Measurements from ENCODE around the gene ARL5C.

ARL5C gene, protein sequence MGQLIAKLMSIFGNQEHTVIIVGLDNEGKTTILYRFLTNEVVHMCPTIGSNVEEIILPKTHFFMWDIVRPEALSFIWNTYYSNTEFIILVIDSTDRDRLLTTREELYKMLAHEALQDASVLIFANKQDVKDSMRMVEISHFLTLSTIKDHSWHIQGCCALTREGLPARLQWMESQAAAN

DNA sequence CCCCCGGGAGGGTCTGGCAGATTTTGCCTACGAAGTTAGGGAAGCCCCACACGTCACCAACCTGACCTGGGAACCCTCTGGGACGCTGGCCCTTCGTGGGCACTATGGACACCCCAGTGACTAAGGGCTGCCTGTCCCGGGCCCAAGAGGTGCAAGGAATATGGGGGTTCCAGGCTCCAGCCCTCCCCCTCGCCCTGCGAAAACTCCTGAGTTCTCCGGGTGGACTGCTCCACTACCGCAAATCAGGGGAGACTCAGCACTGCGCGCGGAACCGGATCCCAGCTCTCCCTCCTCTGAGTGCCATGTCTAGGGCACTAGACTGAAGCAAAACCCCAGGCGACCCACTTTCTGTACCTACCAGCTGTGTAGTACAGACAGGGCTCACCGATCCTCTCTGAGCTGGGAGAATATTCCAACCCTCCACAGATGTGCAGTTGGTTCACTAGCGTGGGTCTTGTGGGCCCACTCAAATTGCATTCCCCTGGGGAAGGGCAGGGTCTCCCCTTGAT is at the start of gene ARL5C:
Gene ARL5C, minus strand, starts transcription at position 321 of the 509 bp plus-strand sequence. CDS start 401 bp downstream, outside the sequence.
- DNase-seq: peak; percentile 52

DNA sequence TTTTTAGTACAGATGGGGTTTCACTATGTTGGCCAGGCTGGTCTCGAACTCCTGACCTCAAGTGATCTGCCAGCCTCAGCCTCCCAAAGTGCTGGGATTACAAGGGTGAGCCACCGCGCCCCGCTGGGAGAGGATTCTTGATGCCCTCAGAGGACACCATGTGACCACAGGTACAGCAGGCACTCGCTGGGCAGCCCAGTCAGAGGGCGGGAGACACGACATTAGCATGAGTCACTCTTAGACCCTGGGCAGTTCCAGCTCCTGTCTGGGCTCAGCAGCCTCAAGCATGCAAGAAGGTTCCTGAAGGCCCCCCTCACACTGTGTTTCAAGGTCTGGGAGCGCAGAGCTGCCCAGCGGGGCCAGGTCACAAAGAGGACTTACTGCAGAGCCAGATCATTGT is 47.9 kb upstream of the ARL5C start:
- no peak for DNase-seq

DNA sequence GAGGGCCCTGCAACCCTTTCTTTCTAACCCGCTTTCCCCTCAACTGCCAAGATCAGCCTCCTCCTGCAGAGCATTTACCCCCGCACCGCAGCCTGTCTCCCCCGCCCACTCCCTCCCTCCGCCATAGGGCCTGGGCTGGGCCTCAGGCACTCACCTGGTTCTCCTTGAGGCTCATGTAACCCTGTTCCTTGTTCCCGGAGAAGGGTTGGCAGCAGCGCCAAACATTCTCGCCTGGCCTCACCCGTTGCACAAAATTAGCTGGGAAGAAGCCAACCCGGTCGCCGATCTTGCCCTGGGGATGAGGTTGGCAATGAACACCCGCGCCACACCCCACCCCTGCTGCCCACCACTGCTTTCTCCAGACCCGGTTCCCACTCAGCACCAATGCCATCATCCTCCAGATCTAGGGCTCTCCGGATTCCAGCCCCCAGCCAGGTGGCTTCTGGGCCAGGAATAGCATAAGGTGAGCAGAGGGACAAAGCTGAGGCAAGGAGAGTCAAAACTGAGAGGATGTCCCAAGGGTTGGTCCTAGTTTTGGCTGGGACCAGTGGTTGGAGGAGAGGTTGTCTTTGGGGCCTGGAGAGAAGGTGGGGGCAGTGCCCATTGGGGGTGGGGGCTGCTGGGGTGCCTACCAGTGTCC is 47.0 kb upstream of the ARL5C start:
- DNase-seq: no peak

DNA sequence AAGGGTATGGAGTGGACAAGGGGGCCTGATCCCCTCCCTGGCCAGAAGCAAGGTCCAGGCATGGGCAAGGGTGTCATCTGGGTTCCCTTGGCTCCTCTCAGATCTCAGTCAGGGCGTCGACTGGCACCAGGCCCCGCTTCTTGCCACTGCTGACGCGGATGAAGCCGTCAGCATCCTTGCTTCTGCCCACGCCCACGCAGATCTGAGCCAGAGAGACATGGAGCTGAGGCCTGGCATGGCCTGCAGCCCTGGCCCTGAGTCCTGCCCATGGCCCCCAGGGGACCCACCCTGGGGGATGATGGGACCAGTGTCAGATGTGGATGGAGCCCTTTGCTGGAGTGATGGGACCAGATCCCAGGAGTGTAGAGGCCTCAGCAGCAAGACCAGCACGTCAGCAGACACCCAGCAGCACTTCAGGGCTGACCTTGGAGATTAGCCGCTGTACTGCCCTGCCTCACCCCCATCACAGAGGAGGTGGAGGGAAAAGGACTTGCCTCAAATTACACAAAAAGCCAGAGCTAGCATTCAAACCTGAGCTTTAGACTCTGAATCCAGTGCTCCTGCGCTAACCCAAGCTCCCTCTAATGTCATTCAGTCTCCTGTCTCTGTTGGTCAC is 46.3 kb upstream of the ARL5C start:
- no peak for DNase-seq

DNA sequence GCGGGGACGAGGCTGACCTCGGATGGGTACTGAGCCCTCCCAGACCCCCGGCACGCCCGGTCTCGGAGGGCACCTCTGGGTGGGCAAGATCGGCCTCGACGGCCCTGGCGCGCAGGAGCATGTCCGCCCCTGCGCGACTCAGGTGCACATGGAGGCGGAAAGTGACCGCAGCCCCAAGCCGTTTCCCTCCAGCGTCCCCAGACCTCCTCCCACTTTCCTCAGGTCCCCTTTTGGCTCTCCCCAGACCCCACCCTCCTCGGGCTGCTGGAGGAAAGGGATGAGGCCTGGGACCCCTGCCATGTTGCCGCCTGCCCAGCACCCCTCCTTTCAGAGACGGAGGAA is 44.1 kb upstream of the ARL5C start:
- DNase-seq: no peak

DNA sequence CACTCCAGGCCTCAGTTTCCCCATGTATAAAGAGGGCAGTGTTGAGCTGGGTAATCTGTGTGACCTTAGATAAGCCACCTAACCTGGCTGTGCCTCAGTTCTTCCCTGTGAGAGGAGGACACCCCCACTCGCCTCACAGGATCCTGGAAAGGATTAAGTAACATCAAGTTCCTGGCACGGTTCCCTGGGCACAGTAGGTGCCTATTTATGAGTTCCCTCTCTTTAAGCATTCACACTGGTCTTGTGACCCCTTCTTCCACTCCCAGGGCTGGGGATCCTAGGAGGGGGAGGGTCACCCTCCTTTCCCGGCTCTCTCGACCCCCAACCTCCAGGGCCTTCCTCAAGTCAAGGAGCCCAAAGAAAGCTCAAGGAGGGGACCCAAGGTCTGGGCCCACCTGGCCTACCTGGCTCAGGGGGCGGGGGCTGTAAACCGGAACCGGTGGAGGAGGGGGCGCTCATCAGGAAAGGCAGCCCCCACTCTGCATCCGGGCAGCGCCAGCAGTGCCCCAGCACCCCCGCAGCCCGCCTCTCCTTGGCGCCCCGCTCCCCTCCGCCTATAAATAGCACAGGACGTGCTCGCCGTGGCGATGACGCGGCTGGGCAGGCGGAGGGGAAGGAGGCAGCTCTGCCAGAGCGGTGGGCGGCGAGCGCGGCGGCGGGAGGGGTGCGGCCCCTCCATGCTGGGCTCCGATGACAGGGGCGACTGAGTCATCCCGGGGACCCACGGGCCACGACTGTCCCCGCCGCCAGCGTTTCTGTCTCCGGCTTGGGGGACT is 43.5 kb upstream of the ARL5C start:
- DNase-seq: peak; percentile 67

DNA sequence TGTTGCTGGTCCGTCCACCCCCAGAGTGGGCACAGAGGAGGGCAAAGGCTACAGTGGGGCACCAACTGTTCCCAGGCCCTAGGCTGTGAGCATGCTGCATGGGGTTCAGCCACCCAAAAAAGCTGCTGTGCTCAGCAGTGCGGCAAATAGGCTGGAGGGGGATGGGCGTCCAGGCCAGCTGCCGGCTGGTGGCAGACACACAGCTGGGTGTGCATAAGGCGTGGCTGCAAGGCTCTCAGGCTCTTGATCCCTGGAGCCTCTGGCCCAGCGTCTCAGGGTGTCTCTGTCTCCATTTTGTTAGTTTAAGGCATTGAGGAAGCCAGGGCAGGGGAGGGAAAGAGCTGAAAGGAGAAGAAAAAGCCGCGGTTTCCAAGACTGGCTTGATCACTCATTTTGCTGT is 42.9 kb upstream of the ARL5C start:
- no peak for DNase-seq

DNA sequence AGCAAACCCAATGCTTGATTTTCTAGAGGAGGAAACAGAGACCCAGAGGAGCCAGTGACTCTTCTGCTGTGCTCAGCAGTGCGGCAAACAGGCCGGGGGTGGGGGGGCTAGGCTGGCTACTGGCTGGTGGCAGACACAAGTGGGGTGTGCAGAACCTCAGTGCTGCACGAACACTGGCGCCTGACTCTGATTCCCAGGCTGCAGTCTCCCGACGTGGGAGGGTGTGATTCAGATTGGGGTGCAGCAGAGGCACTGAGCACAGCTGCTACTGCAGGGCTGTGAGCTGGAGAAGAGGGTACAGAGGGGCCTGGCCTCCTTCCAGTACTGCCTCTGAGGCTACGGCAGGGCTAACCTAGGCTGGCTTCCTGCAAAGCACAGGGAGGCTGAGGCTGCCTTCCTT is 42.2 kb upstream of the ARL5C start:
- DNase-seq: no peak

DNA sequence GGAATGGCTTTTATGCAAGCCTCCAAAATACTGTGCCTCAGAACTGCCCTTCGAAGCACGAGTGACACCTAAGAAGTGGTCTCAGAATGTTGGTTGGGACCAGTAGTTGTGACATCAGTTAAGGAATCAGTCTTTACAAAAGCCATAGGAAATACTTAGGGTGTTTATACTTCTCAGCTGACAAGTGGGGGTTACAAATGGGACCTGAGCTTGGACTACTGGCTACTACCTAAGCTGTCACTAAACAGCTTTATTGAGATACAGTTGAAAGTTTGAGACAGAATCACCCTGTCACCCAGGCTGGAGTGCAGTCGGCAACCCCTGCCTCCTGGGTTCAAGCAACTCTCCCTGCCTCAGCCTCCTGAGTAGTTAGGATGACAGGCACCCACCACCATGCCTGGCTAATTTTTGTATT is 39.2 kb upstream of the ARL5C start:
- DNase-seq: no peak

DNA sequence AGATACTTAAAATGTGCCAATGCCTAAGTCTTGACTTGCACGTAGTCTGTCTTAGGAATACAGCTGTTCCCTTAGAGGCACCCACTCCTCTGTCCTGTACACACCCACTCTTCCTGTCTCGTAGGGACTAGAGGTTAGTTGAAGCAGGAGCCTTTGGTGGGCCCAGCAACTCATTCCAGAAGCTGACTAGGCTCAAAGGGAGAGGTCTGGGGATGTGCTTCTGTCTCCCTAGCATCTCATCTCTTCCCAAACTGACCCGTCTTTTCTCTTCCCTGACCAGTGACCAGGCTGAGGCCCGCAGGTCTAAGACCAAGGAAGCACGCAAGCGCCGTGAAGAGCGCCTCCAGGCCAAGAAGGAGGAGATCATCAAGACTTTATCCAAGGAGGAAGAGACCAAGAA is 38.3 kb upstream of the ARL5C start:
- no peak for DNase-seq

DNA sequence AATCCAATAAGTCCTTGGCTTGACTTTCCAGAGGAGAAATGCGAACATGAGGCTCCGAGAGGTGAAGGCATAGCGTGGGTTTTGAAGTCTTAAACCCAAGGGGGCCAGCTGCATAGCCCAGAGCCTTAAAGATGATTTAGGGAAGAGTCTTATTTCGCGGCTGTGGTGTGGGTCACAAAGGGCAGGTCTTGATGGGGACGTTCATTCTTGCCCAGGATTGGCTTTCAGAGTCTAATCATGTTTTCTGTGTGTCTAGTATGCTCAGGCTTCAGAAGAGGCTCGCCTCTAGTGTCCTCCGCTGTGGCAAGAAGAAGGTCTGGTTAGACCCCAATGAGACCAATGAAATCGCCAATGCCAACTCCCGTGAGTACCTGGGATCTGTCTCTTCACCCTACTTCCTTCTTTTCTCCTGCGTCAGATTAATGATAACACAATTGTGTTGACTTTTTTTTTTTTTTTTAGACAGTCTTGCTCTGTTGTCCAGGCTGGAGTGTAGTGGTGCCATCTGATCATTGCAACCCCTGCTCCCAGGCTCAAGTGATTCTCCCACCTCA is 35.1 kb upstream of the ARL5C start:
- DNase-seq: no peak

DNA sequence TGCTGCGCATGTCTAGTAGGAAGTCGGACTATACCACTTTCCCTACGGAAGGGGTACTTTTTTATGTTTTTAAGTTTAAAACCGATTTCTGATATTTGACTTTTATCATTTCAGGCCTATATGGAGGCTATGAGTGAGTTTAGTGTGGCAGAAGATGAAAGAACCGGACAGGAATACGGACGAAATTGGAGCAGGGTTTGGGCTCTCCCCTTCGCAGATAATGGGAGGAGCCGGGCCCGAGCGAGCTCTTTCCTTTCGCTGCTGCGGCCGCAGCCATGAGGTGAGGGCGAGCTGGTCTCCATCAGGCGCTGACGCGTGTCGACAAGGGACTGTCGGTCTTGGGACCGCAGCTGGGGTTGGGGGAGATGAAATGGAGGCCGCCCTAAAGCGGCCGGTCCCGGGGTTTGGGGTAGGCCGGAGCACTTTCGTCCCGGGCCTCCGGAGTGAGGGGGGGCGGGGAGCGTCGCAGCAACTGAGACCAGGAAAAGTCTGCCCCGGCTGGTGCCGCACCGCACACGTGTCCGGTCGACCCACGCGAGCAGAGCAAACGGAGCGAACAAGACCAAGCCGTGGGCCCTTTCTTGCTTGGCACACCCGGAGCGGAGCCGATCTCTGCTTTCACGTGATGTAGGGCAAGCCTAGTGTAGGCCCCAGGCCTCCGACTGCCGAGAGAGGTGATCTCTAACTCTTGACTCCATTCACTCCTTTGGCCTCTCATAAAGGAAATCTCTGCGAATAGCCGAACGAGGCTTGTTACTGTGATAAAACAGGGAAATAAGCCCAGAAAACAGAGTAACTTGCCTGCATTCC is 34.3 kb upstream of the ARL5C start, which contains the start of gene RPL19:
Gene RPL19, plus strand, starts transcription at position 214 of the 810 bp plus-strand sequence. Its CDS starts 62 bp downstream, at position 276.
- DNase-seq: peak; percentile 96

DNA sequence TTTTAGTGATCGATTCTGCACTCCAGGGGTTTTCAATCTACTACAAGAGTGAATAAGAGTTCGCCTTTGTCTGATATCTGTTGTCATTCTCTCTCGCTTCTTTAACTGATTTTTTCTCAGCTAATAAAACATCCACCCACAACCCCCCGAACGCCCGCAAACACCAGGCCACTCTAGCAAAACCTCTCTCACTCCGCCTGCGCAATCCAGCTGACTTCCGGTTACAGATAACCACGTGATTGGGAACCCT is 33.8 kb upstream of the ARL5C start:
- peak; percentile 96 for DNase-seq

DNA sequence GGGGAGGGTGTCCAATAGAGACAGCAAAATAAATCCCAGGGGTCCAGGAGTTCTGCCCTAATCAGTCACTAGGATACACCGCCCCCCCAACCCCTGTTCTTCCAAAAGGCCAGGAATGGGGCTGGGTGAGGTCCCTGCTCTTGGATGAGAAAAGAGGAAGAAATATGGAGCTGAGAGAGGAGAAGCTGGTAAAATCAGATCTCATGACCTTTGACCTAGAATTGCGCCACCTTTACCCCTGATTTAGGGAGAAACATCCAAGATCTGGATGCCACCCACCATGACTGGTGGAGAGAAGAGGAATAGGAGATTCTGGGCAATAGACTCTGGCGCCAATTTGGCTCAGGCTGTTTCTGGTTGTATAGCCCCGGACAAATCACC is 32.2 kb upstream of the ARL5C start:
- DNase-seq: no peak

DNA sequence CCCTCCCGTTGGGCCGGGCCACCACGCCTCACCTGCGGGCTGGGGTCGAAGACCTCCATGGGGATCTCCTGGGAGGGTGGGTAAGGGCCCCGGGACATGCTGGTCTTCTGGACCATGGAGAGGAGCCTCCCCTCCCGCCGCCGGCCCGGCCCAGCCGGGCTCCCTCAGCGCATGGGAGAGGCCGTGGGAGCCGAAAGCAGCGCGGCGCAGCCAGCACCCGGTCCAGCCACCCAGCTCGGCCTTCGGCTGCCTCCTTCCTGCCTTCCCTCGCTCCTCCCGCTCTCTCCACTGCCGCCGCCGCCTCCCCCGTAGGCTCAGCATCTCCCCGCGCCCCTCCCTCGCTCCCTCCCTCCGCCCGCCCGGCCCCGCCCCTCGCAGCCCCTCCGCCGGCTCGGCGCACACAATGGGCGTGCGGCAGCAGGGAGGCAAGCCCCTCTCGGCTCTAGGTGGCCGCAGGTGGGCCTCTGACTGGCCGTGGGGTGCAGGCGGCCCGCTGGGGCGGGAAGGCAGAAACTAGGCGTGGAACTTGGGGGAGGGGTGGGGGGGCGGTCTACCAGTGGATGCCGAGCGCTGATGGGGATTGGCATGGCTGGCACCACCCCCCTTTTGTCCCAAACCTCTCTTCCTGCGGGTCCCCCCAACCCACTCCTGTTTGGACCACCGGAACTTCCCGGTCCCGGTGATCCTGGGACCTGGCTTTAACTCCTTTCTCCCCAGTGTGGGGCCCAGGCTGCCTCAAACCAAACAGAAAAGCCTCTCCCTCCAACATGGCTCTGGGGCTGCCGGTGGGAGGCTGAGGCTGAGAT is 31.6 kb upstream of the ARL5C start, which contains the start of gene CACNB1:
Gene CACNB1, minus strand, starts transcription at position 290 of the 806 bp plus-strand sequence. Its CDS starts 174 bp downstream, at position 116.
- DNase-seq: peak; percentile 84

DNA sequence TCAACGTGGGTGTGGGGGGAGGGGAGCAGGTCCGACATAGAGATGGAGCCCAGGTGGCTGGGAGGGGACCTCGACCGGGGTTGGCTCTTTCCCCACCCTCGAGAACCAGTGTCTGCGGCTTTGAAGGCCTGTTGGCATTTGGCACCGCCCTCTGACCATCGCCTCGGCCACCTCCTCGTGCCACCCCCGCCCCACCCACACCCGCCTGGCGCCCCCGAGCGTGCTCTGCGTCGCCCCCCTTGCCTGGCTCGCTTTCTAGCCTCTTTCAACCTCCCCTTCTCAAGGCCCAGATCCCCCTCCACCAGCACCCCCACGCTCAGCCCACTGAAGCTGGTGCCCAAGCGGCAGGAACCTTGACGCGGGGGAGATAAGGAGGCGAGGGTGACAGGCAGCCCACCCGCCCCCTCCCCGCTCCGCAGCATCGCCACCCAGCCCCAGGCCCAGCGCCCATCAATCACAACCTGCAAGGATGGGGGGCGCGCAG is 30.9 kb upstream of the ARL5C start:
- DNase-seq: no peak

DNA sequence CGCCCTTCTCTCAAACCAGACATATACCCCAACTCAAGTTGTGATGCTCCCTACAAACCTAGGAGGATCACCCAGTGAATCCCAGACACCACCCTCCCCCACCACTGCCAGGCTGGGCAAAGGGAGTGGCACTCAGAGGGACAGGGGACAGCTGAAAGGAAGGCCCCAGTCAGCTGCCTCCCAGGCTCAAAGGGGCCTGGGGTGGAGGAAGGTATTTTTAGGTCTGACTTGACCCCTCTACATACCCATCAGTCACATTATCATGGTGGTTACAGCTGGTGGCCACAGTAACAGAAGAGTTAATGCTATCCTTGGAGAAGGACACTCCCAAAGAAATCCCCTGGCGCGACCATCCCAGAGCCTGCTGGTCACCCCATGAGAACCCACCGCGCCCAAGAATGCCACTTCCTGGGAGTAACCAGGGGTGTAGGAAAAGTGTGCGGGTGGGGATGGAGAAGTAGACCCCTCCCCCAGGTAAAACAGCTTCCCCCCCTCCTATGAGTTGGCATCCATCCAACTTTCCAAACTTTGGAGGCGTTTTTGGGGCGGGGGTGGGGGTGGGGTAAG is 30.4 kb upstream of the ARL5C start:
- DNase-seq: no peak

DNA sequence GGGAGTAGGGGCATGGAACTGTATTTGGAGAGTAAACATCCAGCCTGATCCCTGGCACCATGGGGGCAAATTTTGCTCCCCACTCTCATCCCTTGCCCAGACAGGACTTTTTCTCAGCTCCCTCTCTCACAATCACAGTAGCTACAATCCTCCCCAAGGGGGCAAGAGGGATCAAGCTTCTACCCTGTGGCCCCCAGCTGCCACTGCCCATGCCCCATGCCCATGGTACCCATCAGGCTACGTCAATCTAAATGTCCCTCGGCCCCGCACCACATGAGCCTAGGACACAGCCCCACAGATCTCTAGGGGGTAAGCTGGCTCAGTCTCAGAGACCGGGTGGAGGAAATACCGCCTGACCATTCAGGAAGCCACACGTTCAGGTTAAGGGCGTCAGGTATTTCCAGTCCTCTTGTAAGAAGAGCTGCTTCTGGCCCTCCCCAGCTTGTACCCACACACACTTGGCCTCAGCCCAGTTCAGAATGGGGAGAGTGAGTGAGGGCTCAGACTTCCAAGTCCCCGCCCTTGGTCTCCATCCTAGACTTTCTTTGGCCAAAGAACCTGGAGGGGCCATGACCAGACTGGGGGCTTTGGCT is 29.7 kb upstream of the ARL5C start:
- DNase-seq: no peak

DNA sequence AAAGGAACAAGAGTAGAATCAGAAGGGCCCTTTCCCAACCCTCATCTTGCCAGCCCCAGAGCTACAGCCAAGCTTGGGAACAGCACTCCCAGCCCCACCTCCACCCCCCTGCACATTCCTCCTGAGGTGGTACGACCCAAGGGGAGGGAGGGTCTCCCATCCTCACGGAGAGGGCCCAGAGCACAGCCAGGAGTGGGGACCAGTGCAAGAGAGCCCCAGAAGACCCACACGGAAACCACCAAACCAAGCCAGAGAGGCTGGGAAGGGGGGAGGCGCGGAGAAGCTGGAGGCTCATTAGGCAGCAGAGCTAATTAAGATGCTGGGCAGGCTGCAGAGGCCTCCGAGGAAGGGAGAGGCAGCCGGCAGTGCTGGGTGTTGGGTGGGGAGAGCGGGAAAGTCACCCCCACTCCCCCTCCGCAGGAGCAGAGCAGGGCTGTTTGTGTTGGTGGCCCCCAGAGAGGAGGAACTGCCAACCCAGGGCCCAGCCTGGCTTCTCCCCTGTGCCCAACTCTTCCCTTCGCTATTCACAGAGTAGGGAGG is 29.1 kb upstream of the ARL5C start:
- no peak for DNase-seq
